SK-N-SH treated with all-trans-retinoic acid at 6 μM for 48 hours (cell line): Measurements from ENCODE around the gene ZNF236.
"Not testable (repeated sequence)": the region's sequence is repeated elsewhere in the genome, so short reads cannot be mapped to it uniquely, and the experiment has no call there.

Source experiments
- ATAC-seq: fragments of 200-7000 bp; cut with Tn5 transposase; 3 replicates; pipeline ENCODE4 v1.9.1; 2020; ENCODE audit warnings: mild to moderate bottlenecking, moderate library complexity
- ARNTL ChIP-seq: fragments of 450-650 bp; formaldehyde crosslinking; IDR thresholded peaks from 2 replicates; pipeline ENCODE4 v1.5.0; 2020; ENCODE audit warnings: low read depth, mild to moderate bottlenecking, moderate library complexity, borderline replicate concordance
- CSDC2 ChIP-seq: fragments of 250-450 bp; sonication (Bioruptor Pico); IDR thresholded peaks from 2 replicates; pipeline ENCODE4 v1.5.0; 2020; ENCODE audit warnings: mild to moderate bottlenecking, moderate library complexity
- ESRRG ChIP-seq: fragments of 250-450 bp; sonication (Bioruptor Pico); IDR thresholded peaks from 2 replicates; pipeline ENCODE4 v1.6.1; 2021; ENCODE audit warnings: mild to moderate bottlenecking
- GLIS3 ChIP-seq: fragments of 250-450 bp; sonication (Bioruptor Pico); IDR thresholded peaks from 2 replicates; pipeline ENCODE4 v1.5.0; 2020; ENCODE audit warnings: mild to moderate bottlenecking, moderate library complexity
- ISL1 ChIP-seq: fragments of 250-450 bp; sonication (Bioruptor Pico); IDR thresholded peaks from 2 replicates; pipeline ENCODE4 v2.1.2; 2022; ENCODE audit warnings: mild to moderate bottlenecking, moderate library complexity
- PPARA ChIP-seq: fragments of 250-450 bp; sonication (Bioruptor Pico); IDR thresholded peaks from 2 replicates; pipeline ENCODE4 v1.5.0; 2020; ENCODE audit warnings: mild to moderate bottlenecking, borderline replicate concordance
- RARB ChIP-seq: fragments of 250-450 bp; sonication (Bioruptor Pico); IDR thresholded peaks from 2 replicates; pipeline ENCODE4 v1.8.0; 2021; ENCODE audit warnings: mild to moderate bottlenecking, moderate library complexity
- SNAI2 ChIP-seq: fragments of 250-450 bp; sonication (Bioruptor Pico); IDR thresholded peaks from 2 replicates; pipeline ENCODE4 v1.5.0; 2020; ENCODE audit warnings: mild to moderate bottlenecking, moderate library complexity
- TCF4 ChIP-seq: fragments of 250-450 bp; sonication (Bioruptor Pico); IDR thresholded peaks from 2 replicates; pipeline ENCODE4 v1.8.0; 2021; ENCODE audit warnings: mild to moderate bottlenecking, moderate library complexity, borderline replicate concordance
- ZC3H10 ChIP-seq: fragments of 250-450 bp; sonication (Bioruptor Pico); IDR thresholded peaks from 2 replicates; pipeline ENCODE4 v1.5.1; 2021; ENCODE audit warnings: mild to moderate bottlenecking, moderate library complexity
- ZFP3 ChIP-seq: fragments of 250-450 bp; sonication (Bioruptor Pico); IDR thresholded peaks from 2 replicates; pipeline ENCODE4 v1.5.0; 2020; ENCODE audit warnings: mild to moderate bottlenecking, moderate library complexity
- ZFP30 ChIP-seq: fragments of 450-650 bp; formaldehyde crosslinking; IDR thresholded peaks from 2 replicates; pipeline ENCODE4 v1.5.0; 2022; ENCODE audit warnings: mild to moderate bottlenecking, moderate library complexity
- ZNF565 ChIP-seq: fragments of 450-650 bp; formaldehyde crosslinking; conservative IDR thresholded peaks from 2 replicates; pipeline ENCODE4 v1.5.0; 2020; ENCODE audit warnings: low read depth, mild to moderate bottlenecking, moderate library complexity
- TF ChIP-seq, protein P1 (sequence below): fragments of 250-450 bp; sonication (Bioruptor Pico); IDR thresholded peaks from 2 replicates; pipeline ENCODE4 v1.8.0; 2021; ENCODE audit warnings: low read depth, mild to moderate bottlenecking, moderate library complexity, borderline replicate concordance
- TF ChIP-seq, protein P2 (sequence below): fragments of 250-450 bp; sonication (Bioruptor Pico); IDR thresholded peaks from 2 replicates; pipeline ENCODE4 v1.5.1; 2021; ENCODE audit warnings: mild to moderate bottlenecking, moderate library complexity
- TF ChIP-seq, protein P3 (sequence below): fragments of 250-450 bp; sonication (Bioruptor Pico); IDR thresholded peaks from 2 replicates; pipeline ENCODE4 v1.5.0; 2020; ENCODE audit warnings: mild to moderate bottlenecking, moderate library complexity
- TF ChIP-seq, protein P4 (sequence below): fragments of 250-450 bp; sonication (Bioruptor Pico); IDR thresholded peaks from 2 replicates; pipeline ENCODE4 v1.5.1; 2020; ENCODE audit warnings: low read depth, mild to moderate bottlenecking, moderate library complexity
- TF ChIP-seq, protein P5 (sequence below): fragments of 250-450 bp; sonication (Bioruptor Pico); IDR thresholded peaks from 2 replicates; pipeline ENCODE4 v1.8.0; 2020; ENCODE audit warnings: mild to moderate bottlenecking, moderate library complexity, borderline replicate concordance

Gene ZNF236

DNA sequence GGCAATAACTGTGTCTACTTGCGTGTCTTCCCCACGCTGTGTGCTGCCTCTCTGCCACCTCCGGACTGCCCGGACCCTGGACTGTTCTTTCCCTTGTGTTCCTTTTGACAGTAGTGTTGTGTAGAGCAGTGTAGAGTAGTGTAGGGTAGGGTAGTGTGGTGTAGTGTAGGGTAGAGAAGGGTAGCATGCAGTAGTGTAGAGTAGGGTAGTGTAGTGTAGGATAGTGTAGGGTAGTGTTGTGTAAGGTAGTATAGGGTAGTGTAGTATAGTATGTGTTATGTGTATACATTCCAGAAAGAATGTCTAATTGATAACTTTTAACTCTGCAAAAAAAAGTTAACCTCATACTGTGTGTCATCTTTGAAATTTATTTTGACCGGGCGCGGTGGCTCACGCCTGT, 49.7 kb upstream of the ZNF236 start (continued):
- TF ChIP-seq, protein P1, sequence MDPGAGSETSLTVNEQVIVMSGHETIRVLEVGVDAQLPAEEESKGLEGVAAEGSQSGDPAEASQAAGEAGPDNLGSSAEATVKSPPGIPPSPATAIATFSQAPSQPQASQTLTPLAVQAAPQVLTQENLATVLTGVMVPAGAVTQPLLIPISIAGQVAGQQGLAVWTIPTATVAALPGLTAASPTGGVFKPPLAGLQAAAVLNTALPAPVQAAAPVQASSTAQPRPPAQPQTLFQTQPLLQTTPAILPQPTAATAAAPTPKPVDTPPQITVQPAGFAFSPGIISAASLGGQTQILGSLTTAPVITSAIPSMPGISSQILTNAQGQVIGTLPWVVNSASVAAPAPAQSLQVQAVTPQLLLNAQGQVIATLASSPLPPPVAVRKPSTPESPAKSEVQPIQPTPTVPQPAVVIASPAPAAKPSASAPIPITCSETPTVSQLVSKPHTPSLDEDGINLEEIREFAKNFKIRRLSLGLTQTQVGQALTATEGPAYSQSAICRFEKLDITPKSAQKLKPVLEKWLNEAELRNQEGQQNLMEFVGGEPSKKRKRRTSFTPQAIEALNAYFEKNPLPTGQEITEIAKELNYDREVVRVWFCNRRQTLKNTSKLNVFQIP (CRISPR knock-in tag) = no peak
- no peak for TF ChIP-seq ZFP3 (CRISPR knock-in tag)
- TF ChIP-seq ZC3H10 (CRISPR knock-in tag) = no peak
- no peak for TF ChIP-seq ESRRG (CRISPR knock-in tag)
- TF ChIP-seq, protein P2, sequence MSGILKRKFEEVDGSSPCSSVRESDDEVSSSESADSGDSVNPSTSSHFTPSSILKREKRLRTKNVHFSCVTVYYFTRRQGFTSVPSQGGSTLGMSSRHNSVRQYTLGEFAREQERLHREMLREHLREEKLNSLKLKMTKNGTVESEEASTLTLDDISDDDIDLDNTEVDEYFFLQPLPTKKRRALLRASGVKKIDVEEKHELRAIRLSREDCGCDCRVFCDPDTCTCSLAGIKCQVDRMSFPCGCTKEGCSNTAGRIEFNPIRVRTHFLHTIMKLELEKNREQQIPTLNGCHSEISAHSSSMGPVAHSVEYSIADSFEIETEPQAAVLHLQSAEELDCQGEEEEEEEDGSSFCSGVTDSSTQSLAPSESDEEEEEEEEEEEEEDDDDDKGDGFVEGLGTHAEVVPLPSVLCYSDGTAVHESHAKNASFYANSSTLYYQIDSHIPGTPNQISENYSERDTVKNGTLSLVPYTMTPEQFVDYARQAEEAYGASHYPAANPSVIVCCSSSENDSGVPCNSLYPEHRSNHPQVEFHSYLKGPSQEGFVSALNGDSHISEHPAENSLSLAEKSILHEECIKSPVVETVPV (CRISPR knock-in tag) = no peak

DNA sequence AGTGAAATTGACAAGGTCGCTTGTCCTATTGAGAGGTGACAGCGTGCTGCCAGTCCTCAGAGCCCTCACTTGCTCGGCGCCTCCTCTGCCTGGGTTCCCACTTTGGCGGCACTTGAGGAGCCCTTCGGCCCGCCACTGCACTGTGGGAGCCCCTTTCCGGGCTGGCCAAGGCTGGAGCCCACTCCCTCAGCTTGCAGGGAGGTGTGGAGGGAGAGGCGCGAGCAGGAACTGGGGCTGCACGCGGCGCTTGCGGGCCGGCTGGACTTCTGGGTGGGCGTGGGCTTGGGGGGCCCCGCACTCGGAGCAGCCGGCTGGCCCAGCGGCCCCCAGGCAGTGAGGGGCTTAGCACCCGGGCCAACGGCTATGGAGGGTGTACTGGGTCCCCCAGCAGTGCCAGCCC, 45.3 kb upstream of the ZNF236 start:
- ATAC-seq = not testable (repeated sequence)

DNA sequence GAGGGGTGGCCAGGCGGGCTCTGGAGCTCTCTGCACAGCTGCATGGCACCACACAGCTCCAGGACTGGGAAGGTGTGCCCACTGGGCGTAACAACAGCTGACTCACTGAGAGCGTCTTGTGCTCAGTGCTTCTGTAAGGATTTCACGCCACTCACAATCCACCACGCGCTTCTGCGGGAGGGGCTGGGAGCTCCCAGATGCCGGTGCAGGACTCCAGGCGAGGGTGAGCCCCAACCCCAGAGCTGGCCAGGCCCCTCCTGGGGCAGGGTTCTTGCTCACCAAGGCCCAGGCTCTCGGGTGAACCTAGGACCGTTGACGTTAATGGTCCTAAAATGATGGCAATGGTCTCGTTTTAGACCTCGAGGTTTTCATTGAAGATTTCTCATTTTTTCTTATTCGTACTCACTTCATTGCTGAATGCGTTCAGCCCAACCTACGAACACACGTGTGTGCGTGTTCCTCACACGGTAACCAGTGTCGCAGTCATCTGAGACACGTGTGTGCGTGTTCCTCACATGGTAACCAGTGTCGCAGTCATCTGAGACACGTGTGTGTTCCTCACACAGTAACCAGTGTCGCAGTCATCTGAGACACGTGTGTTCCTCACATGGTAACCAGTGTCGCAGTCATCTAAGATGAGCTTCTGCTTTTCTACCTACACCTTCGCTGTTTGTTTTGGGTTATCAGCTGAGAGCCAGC, 38.4 kb upstream of the ZNF236 start:
- no peak for ATAC-seq
- TF ChIP-seq RARB (CRISPR knock-in tag) = no peak
- TF ChIP-seq ZFP3 (CRISPR knock-in tag) = no peak
- TF ChIP-seq, protein P3, sequence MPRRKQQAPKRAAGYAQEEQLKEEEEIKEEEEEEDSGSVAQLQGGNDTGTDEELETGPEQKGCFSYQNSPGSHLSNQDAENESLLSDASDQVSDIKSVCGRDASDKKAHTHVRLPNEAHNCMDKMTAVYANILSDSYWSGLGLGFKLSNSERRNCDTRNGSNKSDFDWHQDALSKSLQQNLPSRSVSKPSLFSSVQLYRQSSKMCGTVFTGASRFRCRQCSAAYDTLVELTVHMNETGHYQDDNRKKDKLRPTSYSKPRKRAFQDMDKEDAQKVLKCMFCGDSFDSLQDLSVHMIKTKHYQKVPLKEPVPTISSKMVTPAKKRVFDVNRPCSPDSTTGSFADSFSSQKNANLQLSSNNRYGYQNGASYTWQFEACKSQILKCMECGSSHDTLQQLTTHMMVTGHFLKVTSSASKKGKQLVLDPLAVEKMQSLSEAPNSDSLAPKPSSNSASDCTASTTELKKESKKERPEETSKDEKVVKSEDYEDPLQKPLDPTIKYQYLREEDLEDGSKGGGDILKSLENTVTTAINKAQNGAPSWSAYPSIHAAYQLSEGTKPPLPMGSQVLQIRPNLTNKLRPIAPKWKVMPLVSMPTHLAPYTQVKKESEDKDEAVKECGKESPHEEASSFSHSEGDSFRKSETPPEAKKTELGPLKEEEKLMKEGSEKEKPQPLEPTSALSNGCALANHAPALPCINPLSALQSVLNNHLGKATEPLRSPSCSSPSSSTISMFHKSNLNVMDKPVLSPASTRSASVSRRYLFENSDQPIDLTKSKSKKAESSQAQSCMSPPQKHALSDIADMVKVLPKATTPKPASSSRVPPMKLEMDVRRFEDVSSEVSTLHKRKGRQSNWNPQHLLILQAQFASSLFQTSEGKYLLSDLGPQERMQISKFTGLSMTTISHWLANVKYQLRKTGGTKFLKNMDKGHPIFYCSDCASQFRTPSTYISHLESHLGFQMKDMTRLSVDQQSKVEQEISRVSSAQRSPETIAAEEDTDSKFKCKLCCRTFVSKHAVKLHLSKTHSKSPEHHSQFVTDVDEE (CRISPR knock-in tag) = no peak
- TF ChIP-seq CSDC2 = no peak
- no peak for TF ChIP-seq ARNTL (CRISPR knock-in tag)
- TF ChIP-seq ZNF565 (CRISPR knock-in tag) = no peak
- no peak for TF ChIP-seq ZFP30 (CRISPR knock-in tag)
- TF ChIP-seq, protein P4, sequence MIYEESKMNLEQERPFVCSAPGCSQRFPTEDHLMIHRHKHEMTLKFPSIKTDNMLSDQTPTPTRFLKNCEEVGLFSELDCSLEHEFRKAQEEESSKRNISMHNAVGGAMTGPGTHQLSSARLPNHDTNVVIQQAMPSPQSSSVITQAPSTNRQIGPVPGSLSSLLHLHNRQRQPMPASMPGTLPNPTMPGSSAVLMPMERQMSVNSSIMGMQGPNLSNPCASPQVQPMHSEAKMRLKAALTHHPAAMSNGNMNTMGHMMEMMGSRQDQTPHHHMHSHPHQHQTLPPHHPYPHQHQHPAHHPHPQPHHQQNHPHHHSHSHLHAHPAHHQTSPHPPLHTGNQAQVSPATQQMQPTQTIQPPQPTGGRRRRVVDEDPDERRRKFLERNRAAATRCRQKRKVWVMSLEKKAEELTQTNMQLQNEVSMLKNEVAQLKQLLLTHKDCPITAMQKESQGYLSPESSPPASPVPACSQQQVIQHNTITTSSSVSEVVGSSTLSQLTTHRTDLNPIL (CRISPR knock-in tag) = no peak
- no peak for TF ChIP-seq ZC3H10 (CRISPR knock-in tag)
- TF ChIP-seq, protein P5, sequence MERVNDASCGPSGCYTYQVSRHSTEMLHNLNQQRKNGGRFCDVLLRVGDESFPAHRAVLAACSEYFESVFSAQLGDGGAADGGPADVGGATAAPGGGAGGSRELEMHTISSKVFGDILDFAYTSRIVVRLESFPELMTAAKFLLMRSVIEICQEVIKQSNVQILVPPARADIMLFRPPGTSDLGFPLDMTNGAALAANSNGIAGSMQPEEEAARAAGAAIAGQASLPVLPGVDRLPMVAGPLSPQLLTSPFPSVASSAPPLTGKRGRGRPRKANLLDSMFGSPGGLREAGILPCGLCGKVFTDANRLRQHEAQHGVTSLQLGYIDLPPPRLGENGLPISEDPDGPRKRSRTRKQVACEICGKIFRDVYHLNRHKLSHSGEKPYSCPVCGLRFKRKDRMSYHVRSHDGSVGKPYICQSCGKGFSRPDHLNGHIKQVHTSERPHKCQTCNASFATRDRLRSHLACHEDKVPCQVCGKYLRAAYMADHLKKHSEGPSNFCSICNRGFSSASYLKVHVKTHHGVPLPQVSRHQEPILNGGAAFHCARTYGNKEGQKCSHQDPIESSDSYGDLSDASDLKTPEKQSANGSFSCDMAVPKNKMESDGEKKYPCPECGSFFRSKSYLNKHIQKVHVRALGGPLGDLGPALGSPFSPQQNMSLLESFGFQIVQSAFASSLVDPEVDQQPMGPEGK (CRISPR knock-in tag) = no peak
- TF ChIP-seq SNAI2 = no peak
- TF ChIP-seq PPARA (CRISPR knock-in tag) = no peak
- TF ChIP-seq GLIS3 (CRISPR knock-in tag) = no peak
- TF ChIP-seq ISL1 (CRISPR knock-in tag) = no peak
- TF ChIP-seq ESRRG (CRISPR knock-in tag) = no peak
- TF ChIP-seq, protein P1 (CRISPR knock-in tag) = no peak
- TF ChIP-seq TCF4 (CRISPR knock-in tag) = no peak
- TF ChIP-seq, all 23 proteins: peak for 0
